ENCODE results near the gene TCF12.

The TCF12 gene

GRCh38 chr15:57310876-57311275 is 392.4 kb downstream of the TCF12 start:
- H3K4me3 ChIP-seq (replicated peaks; ENCODE audit: low read depth, low read length), result no peak overlapping the region
- no peak for DNase-seq (ENCODE audit: low read depth)
- TF ChIP-seq CTCF (IDR thresholded peaks at IDR 0.05; ENCODE audit: low read length, missing control alignments), result no peak

- no peak overlapping the region for H3K4me3 ChIP-seq (replicated peaks; ENCODE audit: low read depth, low read length)
- DNase-seq (ENCODE audit: low read depth), result no peak
- no peak for TF ChIP-seq CTCF (IDR thresholded peaks at IDR 0.05; ENCODE audit: low read length, missing control alignments)
Measured at GRCh38 chr15:57312006-57312317, 393.5 kb downstream of the TCF12 start.

- DNase-seq (ENCODE audit: low read depth), result no peak
- H3K4me3 ChIP-seq (replicated peaks; ENCODE audit: low read depth, low read length), result no peak overlapping the region
- no peak for TF ChIP-seq CTCF (IDR thresholded peaks at IDR 0.05; ENCODE audit: low read length, missing control alignments)
Measured at GRCh38 chr15:57312318-57313133, 394.1 kb downstream of the TCF12 start.

- no peak for TF ChIP-seq CTCF (IDR thresholded peaks at IDR 0.05; ENCODE audit: low read length, missing control alignments)
- DNase-seq (ENCODE audit: low read depth), result no peak
- H3K4me3 ChIP-seq (replicated peaks; ENCODE audit: low read depth, low read length), result no peak overlapping the region
Measured at GRCh38 chr15:57313134-57313483, 394.7 kb downstream of the TCF12 start.

- no peak overlapping the region for H3K4me3 ChIP-seq (replicated peaks; ENCODE audit: low read depth, low read length)
- no peak for TF ChIP-seq CTCF (IDR thresholded peaks at IDR 0.05; ENCODE audit: low read length, missing control alignments)
- no peak for DNase-seq (ENCODE audit: low read depth)
Measured at GRCh38 chr15:57314221-57314620, 395.8 kb downstream of the TCF12 start.

- H3K4me3 ChIP-seq (replicated peaks; ENCODE audit: low read depth, low read length), result no peak overlapping the region
- no peak for TF ChIP-seq CTCF (IDR thresholded peaks at IDR 0.05; ENCODE audit: low read length, missing control alignments)
- no peak for DNase-seq (ENCODE audit: low read depth)
Measured at GRCh38 chr15:57316451-57316850, 398.0 kb downstream of the TCF12 start.
